GM12872 (cell line): ENCODE measurements around the gene HOXA9.
A peak's percentile ranks its signal among the peaks of the same experiment; 100 is the strongest.

ENCODE experiments used
- TF ChIP-seq, protein P1 (sequence below): IDR thresholded peaks from 3 replicates; pipeline ENCODE4 v1.5.1; 2011; ENCODE audit warnings: low read depth, mild to moderate bottlenecking, low read length, moderate library complexity; ENCODE audit not compliant: insufficient read depth

Gene HOXA9

DNA sequence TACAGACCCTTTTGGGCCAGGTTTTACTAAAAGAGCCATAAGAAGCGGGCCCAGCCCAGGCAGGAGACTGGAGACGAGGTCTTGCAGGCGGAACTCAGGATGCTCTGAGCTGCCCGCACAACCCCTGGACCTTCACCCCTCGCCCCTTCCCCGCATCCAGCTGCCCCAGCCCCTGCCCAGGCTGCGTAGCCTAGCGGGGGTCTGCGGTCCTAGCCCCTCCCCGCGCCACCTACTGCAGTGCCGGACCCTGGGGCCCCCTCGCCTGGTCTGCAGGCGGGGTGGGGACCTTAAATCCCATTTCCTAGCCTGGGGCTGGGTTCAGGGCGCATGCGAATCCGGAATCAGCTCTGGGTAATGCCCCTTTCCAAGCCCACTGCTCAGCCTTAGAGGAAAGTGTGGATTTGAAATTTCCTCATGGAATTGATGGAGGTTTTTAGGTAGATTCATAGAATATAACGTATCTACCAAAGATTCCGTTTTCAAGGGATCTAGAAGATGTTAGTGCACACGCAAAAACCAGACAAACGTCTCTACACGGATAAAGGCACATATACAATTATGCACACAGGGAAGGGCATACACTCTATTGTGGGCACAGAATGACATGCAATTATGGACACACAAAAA lies 12.4 kb downstream of the HOXA9 start:
- TF ChIP-seq, protein P1, sequence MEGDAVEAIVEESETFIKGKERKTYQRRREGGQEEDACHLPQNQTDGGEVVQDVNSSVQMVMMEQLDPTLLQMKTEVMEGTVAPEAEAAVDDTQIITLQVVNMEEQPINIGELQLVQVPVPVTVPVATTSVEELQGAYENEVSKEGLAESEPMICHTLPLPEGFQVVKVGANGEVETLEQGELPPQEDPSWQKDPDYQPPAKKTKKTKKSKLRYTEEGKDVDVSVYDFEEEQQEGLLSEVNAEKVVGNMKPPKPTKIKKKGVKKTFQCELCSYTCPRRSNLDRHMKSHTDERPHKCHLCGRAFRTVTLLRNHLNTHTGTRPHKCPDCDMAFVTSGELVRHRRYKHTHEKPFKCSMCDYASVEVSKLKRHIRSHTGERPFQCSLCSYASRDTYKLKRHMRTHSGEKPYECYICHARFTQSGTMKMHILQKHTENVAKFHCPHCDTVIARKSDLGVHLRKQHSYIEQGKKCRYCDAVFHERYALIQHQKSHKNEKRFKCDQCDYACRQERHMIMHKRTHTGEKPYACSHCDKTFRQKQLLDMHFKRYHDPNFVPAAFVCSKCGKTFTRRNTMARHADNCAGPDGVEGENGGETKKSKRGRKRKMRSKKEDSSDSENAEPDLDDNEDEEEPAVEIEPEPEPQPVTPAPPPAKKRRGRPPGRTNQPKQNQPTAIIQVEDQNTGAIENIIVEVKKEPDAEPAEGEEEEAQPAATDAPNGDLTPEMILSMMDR = no peak

DNA sequence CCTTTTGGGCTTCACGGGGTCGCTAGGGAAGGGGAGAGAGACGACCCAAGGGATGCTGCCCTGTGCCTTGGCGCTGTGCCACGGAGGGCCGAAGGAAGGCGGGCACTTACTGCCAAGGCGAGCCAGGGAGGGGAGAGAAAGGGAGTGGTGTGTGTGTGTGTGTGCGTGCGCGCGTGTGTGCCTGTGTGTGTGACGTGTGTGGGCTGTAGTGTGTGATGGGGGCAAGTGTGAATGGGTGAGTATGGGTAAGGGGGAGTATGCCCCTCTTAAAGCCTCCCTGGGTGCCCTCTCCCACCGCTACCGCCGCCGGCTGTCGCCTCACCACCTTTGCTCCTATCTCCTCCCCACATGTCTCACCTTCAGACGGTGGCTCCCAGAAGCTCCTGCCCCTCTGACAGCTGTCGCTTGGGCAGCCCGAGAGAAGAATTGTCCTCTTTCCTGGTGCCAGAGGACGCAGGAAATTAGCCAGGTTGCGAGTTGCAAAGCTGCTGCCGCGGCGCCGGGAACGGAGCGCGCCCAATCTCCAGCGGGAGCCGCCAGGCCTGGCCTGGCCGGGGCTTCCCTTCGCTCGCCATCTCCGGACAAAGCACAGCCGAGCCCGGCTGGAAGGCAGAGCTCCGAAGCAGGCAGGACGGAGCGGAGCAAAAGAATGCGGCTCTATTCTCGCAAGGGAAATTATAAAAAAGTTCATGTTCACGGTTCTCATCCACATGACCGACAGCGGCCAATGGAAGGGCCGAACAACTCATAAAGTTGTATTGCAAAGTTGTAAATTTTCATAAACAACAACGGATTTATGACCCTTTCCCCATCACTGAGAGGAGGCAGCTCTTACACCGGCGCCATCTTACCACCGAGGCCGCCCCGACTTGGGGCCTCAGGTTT lies 13.2 kb downstream of the HOXA9 start, which contains the start of gene HOXA3:
Gene HOXA3, minus strand, starts transcription at position 653 of the 885 bp plus-strand sequence. CDS start 41,943 bp downstream, outside the sequence.
- TF ChIP-seq, protein P1 = no peak

DNA sequence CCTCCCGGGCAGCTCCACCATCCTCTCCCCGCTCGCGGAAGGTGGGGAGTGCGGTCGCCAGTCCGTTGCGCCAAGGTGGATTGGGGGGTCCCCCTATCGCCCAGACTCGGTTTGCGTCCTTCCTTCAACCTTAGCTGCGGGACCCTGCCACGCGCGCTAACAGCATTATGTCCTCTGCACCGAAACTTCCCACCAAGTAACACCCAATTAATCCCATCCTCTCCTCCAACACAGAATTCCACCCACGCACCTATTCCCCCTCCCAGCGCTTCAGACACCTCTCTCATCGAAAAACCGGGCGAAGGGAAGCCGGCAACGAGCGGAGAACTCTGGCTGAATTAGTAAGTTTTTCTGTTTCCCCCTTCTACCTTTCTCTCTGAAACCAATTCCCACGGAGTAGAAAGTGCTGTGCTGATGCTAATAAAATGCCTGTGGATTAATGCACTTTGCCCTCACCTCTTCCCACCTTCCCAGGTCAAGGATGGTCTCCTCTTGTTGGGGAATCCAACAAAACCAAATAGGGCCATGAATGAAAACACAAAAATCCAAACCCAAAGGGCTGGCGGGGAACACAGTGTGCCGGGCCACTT lies 13.9 kb downstream of the HOXA9 start:
- TF ChIP-seq, protein P1 = no peak

DNA sequence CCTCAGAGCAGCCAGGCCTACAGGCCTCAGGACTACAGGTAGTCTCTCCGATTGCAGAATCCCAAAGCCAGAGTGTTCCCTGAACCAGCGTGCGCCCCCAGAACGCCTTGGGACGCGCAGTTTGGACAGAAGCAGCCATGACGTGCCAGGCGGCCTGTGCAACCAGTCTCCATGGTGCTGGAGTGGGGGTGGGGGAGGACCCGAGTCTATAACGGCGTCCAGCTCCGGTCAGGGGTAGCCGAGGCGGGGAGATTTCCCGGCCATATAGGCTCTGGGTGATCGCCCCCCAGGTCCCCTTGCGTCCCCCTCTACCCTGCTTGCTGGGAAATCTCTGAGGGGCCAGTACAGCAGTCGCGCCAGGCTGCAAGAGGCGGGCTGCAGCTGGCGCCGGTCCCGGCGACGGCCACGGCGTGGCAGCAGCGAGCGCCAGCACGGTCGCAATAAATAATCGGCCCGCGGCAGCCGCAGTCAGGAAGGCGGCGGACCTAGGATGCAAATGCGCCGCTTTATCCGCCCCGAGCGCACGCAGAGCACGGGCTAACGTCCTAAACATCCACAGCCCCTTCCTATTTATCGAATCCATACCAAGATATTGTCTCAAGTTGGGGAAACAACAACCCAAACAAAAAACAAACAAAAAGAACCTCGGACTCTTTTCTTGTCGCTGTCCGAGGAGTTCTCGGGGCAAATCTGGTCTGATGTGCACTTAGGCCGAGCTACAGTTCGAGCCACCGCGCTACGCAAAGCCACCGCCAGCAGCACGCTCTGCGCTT lies 14.6 kb downstream of the HOXA9 start:
- TF ChIP-seq, protein P1 = peak; percentile 82

DNA sequence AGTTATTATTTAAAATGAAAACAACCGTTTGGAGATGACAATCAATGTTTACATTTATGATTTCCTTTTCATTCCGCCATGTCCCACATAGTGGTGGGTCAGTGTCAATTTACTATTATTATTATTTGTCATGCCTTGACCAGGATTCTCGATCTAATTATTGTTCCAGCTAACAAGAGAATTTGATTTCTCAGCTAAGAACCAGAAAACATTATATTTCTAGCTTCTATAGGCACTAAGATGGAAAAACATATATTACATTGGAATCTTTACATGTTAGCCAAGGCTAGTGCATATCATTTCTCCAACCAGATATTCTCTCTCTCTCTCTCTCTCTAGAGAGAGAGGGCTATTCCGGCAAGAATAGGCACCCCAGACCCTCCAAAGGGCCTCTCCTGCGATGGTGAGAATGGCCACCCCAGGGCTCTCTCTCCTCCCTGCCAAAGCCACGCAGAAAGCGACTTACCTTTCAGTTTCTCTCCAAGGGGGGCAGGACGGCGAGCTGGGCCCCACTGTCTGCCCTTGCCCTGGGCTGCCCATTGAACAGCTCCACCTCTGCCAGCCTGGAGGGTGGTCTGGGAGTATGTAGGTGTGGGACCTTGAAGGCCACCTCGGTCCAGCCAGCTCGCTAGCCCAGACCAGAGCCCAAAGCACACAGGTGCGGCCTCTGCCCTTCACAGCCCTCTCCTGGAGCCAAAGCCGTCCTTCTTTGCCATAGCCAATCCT lies 15.3 kb downstream of the HOXA9 start:
- TF ChIP-seq, protein P1 = no peak

DNA sequence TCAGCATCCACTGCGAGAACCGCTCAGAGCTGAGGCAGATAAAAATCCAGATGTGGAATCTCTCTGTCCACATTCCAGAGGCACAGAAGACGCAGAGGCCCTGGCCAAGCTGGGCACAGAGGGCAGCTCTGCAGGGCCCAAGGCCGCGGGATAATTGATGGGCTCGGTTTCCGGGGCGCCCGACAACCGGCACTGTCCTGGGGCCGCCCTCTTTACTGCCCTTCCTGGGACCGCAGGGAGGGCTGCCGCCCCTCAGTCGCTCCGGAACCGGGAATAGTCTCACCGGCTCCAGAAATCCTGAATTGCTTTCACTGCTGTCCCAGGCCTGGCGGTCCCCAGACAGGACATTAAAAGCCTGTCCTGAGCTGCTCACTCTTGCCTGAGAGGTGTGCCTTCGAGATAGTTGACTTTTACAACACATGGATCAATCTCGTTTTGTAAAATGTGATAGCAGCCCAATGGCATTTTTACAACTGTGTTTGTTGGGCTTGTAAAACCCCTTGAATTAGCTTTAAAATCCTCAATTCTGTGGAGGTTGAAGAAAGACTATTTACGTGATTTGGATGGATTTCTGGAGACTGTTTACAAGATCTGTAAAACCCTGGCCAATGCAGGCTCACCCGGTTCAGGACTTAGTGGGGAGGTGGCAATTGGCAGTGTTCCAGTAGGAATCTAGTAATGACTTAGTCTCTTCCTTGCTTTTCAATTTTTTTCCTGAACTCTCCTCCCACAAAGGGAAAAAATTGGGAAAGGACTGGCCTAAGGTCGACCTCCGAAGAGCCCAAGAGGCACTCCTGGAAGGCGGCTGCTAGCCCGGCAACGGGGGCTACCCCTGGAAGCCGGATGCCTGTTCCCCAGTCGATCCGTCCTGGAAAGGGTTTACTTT lies 16.3 kb downstream of the HOXA9 start:
- TF ChIP-seq, protein P1 = no peak
